Measurements from ENCODE around the gene DNM3. TPM values are rescaled to one million over a fixed set of nuclear protein-coding genes. Genes with fewer than 3 reads are reported as not detected.

Gene DNM3
- polyA plus RNA-seq, 1 donor (not counting 4 experiments of a cell fraction or from before 2014, with no cell fraction given), result 2.0 TPM

- TF ChIP-seq CTCF (optimal IDR thresholded peaks at IDR 0.05 in 1 of 3, IDR thresholded peaks at IDR 0.05 in 1 of 3, conservative IDR thresholded peaks at IDR 0.05 in 1 of 3; ENCODE audit: extremely low read depth in 1 of 3, insufficient read depth in 2 of 3, low read length in 3 of 3) (no peak), EZH2 (IDR thresholded peaks at IDR 0.05; ENCODE audit: low read length) (no peak)
- Histone ChIP-seq H3K9ac (ENCODE audit: control insufficient read depth, extremely low read depth, insufficient read depth, low read length) (no peak overlapping the region), H3K27ac (ENCODE audit: control insufficient read depth, insufficient read depth, low read length) (no peak overlapping the region), H3K4me1 (ENCODE audit: control insufficient read depth, extremely low read depth, insufficient read depth, low read length) (no peaks in the 10 kb centered on the region), H3K9me3 (ENCODE audit: control insufficient read depth, low read depth, low read length) (no peaks in the 10 kb centered on the region), H3K9me1 (ENCODE audit: control insufficient read depth, extremely low read depth, insufficient read depth, low read length) (no peaks in the 10 kb centered on the region), H3K36me3 (ENCODE audit: control insufficient read depth in 2 of 2, extremely low read depth in 1 of 2, insufficient read depth in 2 of 2, low read length in 2 of 2) (no peaks in the 10 kb centered on the region), H3K27me3 (ENCODE audit: control insufficient read depth, extremely low read depth, insufficient read depth, low read length) (no peaks in the 10 kb centered on the region), H2AFZ (ENCODE audit: control insufficient read depth, low read length) (no peak overlapping the region), H3K4me2 (ENCODE audit: control insufficient read depth, extremely low read depth, insufficient read depth, low read depth, low read length) (no peak overlapping the region), H3K79me2 (ENCODE audit: control insufficient read depth, insufficient read depth, low read length) (no peaks in the 10 kb centered on the region), H3K4me3 (ENCODE audit: control insufficient read depth in 2 of 3, extremely low read depth in 1 of 3, insufficient read depth in 2 of 3, low read depth in 1 of 3, low read length in 3 of 3) (no peak overlapping the region), H4K20me1 (ENCODE audit: control insufficient read depth, extremely low read depth, insufficient read depth, low read length) (no peaks in the 10 kb centered on the region)
- DNase-seq (ENCODE audit: low read depth, low spot score), result no peak
- dilution Hi-C loops (cut with MboI; ENCODE audit: extremely low pct_ligation_motif_present, low sequenced_read_pairs), result loop anchor here (10.0 kb wide), 1 partner anchor 182 kb away; no protein-coding TSS in a partner anchor
- FAIRE-seq, result no peak
Measured at GRCh38 chr1:171803045-171803444, 38.3 kb upstream of the DNM3 start.

- Histone ChIP-seq H3K9me3 (ENCODE audit: control insufficient read depth, low read depth, low read length) (no peaks in the 10 kb centered on the region), H3K79me2 (ENCODE audit: control insufficient read depth, insufficient read depth, low read length) (no peaks in the 10 kb centered on the region), H3K4me1 (ENCODE audit: control insufficient read depth, extremely low read depth, insufficient read depth, low read length) (no peaks in the 10 kb centered on the region), H2AFZ (ENCODE audit: control insufficient read depth, low read length) (no peak overlapping the region), H3K27ac (ENCODE audit: control insufficient read depth, insufficient read depth, low read length) (no peak overlapping the region), H3K9ac (ENCODE audit: control insufficient read depth, extremely low read depth, insufficient read depth, low read length) (no peak overlapping the region), H3K9me1 (ENCODE audit: control insufficient read depth, extremely low read depth, insufficient read depth, low read length) (no peaks in the 10 kb centered on the region), H3K27me3 (ENCODE audit: control insufficient read depth, extremely low read depth, insufficient read depth, low read length) (no peaks in the 10 kb centered on the region), H3K36me3 (ENCODE audit: control insufficient read depth in 2 of 2, extremely low read depth in 1 of 2, insufficient read depth in 2 of 2, low read length in 2 of 2) (no peaks in the 10 kb centered on the region), H3K4me3 (ENCODE audit: control insufficient read depth in 2 of 3, extremely low read depth in 1 of 3, insufficient read depth in 2 of 3, low read depth in 1 of 3, low read length in 3 of 3) (no peak overlapping the region), H4K20me1 (ENCODE audit: control insufficient read depth, extremely low read depth, insufficient read depth, low read length) (no peaks in the 10 kb centered on the region), H3K4me2 (ENCODE audit: control insufficient read depth, extremely low read depth, insufficient read depth, low read depth, low read length) (no peak overlapping the region)
- no peak for TF ChIP-seq CTCF (optimal IDR thresholded peaks at IDR 0.05 in 1 of 3, IDR thresholded peaks at IDR 0.05 in 1 of 3, conservative IDR thresholded peaks at IDR 0.05 in 1 of 3; ENCODE audit: extremely low read depth in 1 of 3, insufficient read depth in 2 of 3, low read length in 3 of 3)
- no peak for TF ChIP-seq EZH2 (IDR thresholded peaks at IDR 0.05; ENCODE audit: low read length)
- FAIRE-seq, result no peak
- no peak for DNase-seq (ENCODE audit: low read depth, low spot score)
- dilution Hi-C loops (cut with MboI; ENCODE audit: extremely low pct_ligation_motif_present, low sequenced_read_pairs), result loop anchor here (10.0 kb wide), 1 partner anchor 181 kb away; no protein-coding TSS in a partner anchor
Measured at GRCh38 chr1:171803461-171804022, 37.8 kb upstream of the DNM3 start.
